Measurements from ENCODE around the gene PRDX5.
"Not testable (repeated sequence)": the region's sequence is repeated elsewhere in the genome, so short reads cannot be mapped to it uniquely, and the experiment has no call there.

Gene PRDX5

DNA sequence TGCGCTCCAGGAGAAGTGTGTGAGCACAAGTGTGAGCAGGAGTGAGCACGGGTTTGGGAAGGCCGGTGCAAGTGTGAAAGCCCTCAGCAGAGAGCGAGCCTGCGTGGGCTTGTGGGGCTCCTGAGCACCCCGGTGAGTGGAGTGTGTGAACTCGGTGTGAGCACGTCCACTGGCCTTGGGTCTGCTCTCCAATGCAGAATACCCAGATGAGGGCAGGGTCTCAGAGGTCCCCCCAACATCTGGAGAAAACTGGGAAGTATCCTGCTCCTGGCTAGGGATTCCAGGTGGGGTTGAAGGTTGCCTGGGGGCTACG is 11.4 kb upstream of the PRDX5 start:
- DNase-seq, result no peak

- DNase-seq, result no peak
Measured at GRCh38 chr11:64306876-64307622, 10.9 kb upstream of the PRDX5 start.

- not testable (repeated sequence) for DNase-seq
Measured at GRCh38 chr11:64307795-64308194, 10.1 kb upstream of the PRDX5 start.

DNA sequence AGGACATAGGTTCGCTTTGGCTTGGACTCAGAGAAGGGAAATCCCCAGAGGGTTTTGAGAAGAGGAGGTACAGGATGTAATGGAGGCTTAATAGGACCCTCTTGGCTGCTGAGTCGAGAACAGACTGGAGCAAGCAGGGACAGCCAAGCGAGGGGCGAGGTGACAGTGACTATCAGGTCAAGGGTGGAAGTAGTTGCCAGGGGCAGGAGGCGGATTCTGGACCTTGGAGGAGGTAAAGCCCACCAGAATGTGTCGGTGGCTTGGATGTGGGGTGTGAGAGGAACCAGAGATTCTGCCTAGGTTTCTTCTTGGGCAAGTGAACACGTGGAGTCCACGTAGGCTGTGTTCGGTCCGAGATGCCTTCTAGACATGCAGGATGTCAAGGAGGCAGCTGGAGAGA is 5.0 kb upstream of the PRDX5 start:
- DNase-seq, result no peak

- DNase-seq, result no peak
Measured at GRCh38 chr11:64313491-64314145, 4.3 kb upstream of the PRDX5 start.

GRCh38 chr11:64314146-64314804 is 3.6 kb upstream of the PRDX5 start:
- DNase-seq, result no peak

GRCh38 chr11:64314805-64315561 is 2.9 kb upstream of the PRDX5 start:
- no peak for DNase-seq

DNA sequence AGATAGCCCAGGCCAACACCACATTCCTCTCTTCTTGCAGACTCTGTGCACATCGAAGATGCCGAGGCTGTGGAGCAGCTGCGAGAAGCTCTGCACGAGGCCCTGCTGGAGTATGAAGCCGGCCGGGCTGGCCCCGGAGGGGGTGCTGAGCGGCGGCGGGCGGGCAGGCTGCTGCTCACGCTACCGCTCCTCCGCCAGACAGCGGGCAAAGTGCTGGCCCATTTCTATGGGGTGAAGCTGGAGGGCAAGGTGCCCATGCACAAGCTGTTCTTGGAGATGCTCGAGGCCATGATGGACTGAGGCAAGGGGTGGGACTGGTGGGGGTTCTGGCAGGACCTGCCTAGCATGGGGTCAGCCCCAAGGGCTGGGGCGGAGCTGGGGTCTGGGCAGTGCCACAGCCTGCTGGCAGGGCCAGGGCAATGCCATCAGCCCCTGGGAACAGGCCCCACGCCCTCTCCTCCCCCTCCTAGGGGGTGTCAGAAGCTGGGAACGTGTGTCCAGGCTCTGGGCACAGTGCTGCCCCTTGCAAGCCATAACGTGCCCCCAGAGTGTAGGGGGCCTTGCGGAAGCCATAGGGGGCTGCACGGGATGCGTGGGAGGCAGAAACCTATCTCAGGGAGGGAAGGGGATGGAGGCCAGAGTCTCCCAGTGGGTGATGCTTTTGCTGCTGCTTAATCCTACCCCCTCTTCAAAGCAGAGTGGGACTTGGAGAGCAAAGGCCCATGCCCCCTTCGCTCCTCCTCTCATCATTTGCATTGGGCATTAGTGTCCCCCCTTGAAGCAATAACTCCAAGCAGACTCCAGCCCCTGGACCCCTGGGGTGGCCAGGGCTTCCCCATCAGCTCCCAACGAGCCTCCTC is 2.0 kb upstream of the PRDX5 start:
- DNase-seq, result not testable (repeated sequence)

GRCh38 chr11:64316672-64317324 is 1.1 kb upstream of the PRDX5 start:
- DNase-seq, result peak; percentile 43

DNA sequence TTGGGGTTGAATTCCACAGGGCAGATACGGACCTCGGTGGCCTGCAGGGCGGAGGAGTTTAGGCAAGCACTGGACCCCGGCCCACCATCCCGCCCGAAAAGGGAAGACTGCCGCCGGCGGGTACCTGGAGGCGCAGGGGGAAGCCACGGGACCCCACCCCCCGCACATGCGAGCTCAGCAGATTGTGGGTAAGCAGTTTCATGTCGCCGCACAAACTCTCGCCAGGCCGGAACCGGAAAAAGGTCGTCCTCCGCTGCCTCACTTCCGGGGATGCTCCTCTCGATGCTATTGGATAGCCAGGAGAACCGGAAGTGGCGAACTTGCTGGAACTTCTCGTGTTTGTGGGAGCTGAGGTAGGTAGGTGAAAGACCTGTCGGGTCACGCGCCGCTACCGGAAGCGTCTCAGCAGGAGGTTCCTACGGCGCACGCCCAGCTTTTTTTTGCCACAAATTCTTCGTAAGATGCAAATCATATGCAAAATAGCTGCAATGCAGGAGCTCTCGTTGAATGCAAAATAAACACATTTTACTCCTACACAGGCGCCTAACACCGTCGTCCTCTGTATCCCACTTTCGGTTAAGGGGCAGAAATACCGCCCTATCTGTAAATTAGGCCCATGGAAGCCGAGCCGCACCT is 478 bp upstream of the PRDX5 start, which contains the start of gene TRMT112:
Gene TRMT112, minus strand, starts transcription at position 235 of the 636 bp plus-strand sequence. Its CDS starts 33 bp downstream, at position 202.
- DNase-seq, result peak; percentile 96

DNA sequence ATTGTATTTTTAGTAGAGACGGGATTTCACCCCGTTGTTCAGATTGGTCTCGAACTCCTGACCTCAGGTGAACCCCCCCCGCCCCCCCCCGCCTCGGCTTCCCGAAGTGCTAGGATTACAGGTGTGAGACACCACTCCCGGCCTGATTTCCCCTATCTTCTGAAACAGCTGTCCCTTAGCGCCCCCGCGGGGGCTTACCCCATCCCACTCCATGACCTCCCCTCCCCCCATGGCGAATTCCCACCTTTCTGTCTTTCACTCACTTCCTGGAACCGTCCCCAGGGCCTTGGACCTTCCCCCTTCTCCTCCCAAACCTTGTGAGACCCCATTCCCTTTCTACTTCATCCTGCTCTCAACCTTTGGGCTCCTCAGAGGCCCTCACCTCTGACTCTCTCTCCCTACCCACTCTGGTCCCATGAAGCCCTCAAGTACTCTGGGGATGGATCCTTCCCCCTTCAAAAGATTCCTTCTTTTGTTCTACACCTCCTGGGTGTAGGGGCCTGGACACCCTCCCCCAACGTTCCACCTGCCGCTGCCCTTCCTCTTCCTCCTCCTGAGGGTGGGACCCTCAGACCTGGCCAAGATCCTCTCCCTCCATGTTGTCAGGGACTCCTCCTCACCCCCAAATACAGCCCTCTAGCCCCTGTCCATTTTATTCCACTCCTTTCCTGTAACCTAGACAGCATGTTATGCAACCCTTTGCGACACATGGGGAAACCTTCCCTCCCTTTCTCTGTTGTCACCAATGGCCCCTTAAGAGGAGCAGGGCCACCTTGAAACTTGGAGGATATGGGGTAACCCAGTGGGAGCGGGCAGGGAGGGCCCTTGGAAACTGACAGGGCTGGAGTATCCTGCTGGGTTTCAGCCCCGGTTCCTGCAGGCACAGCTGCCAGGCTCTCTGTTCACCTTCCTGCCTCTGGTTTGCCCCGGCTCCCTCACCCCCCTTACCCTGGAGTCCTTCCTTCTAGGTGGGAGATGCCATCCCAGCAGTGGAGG is 1.1 kb downstream of the PRDX5 start:
- DNase-seq, result no peak

DNA sequence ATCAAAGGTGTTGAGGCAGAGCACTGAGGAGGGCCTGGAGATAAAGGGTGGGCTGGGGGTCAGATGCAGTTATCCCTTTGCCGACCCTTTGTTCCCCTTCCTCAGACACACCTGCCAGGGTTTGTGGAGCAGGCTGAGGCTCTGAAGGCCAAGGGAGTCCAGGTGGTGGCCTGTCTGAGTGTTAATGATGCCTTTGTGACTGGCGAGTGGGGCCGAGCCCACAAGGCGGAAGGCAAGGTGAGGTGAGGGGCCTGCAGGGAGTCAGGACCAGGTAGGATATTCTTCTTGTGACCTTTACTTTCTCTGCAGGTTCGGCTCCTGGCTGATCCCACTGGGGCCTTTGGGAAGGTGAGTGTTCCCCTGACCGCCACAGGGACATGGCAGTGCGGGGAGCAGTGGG is 2.6 kb downstream of the PRDX5 start:
- DNase-seq, result no peak

DNA sequence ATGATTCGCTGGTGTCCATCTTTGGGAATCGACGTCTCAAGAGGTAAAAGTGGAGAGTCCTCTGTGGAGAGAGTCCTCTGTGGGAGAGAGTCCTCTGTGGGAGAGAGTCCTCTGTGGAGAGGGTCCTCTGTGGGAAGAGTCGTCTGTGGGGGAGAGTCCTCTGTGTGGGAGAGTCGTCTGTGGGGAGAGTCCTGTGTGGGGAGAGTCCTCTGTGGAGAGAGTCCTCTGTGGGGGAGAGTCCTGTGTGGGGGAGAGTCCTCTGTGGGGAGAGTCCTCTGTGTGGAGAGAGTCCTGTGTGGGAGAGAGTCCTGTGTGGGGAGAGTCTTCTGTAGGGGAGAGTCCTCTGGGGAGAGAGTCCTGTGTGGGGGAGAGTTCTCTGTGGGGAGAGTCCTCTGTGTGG is 3.1 kb downstream of the PRDX5 start:
- DNase-seq, result no peak

- peak; percentile 58 for DNase-seq
Measured at GRCh38 chr11:64321533-64321932, 3.6 kb downstream of the PRDX5 start.

GRCh38 chr11:64322925-64323260 is 5.0 kb downstream of the PRDX5 start:
- DNase-seq, result no peak

DNA sequence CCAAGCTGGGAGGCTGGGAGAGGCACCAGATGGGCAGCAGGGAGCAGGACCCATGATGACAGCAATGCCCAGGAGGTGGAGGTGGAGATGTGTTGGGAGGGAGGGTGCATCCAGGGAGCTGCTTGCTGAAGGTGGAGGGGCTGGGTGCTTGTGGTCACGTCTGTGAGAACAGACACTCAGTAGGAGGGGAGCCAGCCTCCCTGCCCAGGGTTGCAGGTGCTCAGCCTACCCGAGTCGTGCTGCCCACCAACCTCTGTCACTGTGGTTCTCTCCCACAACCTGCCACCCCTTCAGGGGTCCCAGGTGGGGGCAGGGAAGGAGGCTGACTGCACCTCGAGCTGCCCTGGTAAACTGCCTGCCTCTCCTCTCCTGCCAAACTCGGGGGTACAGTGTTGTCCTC is 5.5 kb downstream of the PRDX5 start:
- no peak for DNase-seq

DNA sequence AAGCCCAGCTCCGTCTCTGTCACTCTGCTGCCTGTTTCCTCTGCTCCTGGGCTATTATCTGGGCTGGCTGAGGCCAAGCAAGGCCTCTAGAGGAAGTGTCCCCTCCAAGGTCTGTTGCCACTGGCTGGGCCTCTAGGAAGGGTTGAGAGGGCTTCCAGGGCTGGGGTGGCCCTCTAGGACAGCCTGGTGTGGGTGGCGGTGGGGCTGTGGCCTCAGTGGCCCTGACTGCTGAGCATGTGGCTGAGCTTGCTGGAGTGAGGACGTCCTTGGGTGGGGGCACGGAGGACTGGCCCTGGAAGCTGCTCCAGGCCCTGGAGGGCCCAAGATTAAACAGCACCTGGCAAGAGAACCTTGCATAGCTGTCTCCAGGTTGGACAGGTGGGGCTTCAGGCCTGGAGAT is 6.1 kb downstream of the PRDX5 start:
- not testable (repeated sequence) for DNase-seq

DNA sequence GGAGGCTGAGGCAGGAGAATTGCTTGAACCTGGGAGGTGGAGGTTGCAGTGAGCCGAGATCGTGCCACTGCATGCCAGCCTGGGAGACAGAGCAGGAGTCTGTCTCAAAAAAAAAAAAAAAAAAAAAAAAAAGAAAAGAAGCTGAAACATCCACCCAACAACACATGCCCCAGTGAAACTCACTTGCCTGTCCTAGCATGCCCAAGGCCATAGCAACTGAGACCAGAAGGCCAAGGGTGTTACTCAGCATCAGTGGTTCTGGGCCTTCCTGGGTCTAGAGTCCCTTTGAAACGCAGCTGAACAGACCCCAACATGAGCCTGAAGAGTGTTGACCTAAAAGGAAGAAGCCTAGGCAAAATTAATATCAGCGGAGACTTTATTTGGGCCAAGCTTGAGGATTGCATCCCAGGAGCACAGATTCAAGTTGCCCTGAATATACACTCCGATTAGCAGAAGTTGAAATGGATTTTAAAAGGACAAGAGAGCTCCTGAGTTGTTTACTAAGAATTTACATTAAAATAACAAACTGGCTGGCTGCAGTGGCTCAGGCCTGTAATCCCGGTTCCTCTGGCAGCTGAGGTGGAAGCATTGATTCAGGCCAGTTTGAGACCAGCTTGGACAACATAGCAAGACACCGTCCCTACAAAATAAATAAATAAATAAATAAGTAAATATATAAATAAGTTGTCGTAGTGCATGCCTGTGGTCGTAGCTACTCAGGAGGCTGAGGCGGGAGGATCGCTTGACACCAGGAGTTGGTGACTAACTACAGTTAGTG is 7.0 kb downstream of the PRDX5 start:
- no peak for DNase-seq

DNA sequence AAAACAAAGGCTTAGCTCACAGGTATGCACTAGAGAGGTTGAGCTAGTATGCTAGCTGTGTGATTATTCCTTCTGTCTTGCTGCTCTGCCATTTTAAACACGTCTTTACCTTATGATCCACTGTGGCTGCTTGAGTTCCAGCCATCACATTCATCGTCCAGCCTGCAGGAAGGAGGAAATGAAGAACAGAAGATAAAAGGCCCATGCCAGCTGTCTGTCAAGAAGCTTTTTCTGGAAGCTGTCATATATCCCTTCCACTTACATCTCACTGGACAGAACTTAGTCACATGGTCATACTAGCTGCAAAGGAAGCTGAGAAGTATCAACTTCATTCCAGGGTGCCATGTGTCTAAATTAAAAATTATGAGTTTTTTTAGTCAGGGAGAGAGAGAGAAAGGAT is 9.5 kb downstream of the PRDX5 start:
- no peak for DNase-seq

Data from NCI-H2029 treated with DMSO at 0.1 percent for 48 hours (cell line).